Left colon (tissue), 2 donors: Measurements from ENCODE around the gene SLC23A2. TPM values are rescaled to one million over a fixed set of nuclear protein-coding genes. Genes with fewer than 3 reads are reported as not detected.

Source experiments
- ATAC-seq: fragments of 200-7000 bp; cut with Tn5 transposase; one replicate; pipeline ENCODE4 v1.9.1; 2020; ENCODE audit warnings: mild to moderate bottlenecking, moderate library complexity
- DNase-seq, 2 donors: peaks; one replicate each; pipeline ENCODE4 v3.0.0-alpha.2; 2020
- intact Hi-C, 2 donors: fragments of 100-400 bp; cut with DNase I in 1 of 2; cut with micrococcal nuclease in 1 of 2; formaldehyde crosslinking; loops; one replicate each; pipeline versions ENCODE4 v1.11.2 to v1.14.0; 2022; cut with DNase I, micrococcal nuclease
- total RNA-seq, 2 donors: library from RNA; stranded (reverse); fragmentation: NEBNext Ultra II Directional; extraction: Animal tissue kit (Norgen Biotek cat#: 25700); gene quantifications; one replicate each; pipeline ENCODE4 v1.2.1, GENCODE V29; 2021
- donor health status: DM: no; HTN: no; CAD: no.
- donor health status: DM: yes; HTN: yes; CAD: no.

SLC23A2 gene
- total RNA-seq, 2 donors from 2014 or later = 6.5 to 10.1 TPM

DNA sequence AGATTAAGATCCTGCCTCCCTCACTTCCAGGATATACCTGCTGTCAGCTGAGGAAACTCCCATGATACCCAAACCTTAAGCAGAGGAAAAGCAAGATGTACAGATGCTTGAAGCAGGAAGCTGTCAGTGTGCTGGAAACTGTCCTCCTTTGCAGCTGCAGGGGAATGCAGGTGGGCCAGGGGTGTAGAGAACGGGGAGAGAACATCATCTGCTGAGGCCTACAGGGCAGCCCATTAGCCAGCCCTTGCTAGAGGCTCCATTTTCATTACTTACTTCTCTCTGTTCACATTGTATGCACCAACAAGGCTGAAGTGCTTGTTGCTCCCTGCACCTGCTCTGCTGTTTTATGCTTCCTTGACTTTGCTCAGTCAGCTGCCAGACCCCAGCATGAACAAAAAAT lies 160.5 kb downstream of the SLC23A2 start:
- ATAC-seq (no peak), DNase-seq (no peak)

DNA sequence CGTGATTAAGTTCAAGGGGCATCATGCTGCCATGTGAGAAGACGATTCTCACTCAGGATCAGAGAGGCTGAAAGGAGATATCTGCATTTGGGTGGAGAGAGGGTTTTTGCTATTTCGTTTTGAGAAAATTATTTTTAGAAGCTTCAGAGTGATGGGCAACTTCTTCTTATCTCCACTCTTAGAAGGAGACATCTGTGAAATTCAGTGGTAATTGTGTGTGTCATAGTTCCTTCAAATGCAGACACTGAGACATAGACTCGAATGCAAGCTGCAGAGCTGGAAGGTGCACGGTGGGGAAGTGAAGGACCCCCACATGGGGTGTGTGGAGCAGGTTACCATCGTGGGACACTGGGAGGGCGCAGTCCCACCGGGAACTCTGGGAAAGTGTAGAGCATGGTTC lies 162.8 kb downstream of the SLC23A2 start:
- intact Hi-C loops = no loop called here
- DNase-seq = no peak

More for the DNA sequence above, 160.5 kb downstream of the SLC23A2 start:
- intact Hi-C loops = no loop called here

DNA sequence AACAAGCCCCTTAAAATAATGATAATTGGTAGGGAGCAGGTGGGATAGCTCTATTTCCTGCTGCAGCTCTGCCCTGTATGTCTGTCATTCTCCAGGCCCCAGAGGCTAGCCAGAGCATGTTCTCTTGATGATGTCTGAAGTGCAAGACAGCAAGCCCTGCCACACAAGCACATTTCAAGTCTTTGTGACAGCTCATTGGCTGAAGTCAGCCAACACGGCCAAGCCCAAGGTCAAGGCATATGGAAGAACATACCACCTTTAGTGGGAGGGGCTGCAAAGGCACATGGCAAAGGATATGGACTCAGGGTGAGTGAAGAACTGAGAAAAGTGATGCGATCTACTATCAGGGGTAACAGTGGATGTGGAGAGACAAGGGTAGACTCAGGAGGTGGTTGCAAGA lies 163.6 kb downstream of the SLC23A2 start:
- intact Hi-C loops = no loop called here
- ATAC-seq = no peak
- no peak for DNase-seq

More for the DNA sequence above, 162.8 kb downstream of the SLC23A2 start:
- no peak for ATAC-seq

DNA sequence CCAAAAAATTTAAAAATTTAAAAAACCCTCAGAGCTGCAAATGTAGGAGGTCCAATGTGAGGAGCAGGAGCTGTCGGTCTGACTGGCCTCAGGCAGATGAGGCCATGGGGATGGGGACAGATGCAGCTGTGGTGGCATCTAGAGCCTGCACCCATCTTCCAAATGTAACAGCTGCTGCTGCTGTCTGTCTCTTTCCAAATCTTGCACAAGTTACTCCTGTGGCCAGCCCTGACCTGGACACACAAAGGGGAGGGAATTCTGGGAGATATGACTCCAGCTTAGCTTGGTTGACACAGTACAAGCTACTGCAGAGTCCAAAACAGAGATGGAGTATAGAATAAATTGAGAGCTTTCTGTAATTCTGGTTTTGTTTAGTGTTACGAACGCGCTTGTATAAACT lies 164.4 kb downstream of the SLC23A2 start:
- DNase-seq (no peak), ATAC-seq (no peak)
- intact Hi-C loops = no loop called here

DNA sequence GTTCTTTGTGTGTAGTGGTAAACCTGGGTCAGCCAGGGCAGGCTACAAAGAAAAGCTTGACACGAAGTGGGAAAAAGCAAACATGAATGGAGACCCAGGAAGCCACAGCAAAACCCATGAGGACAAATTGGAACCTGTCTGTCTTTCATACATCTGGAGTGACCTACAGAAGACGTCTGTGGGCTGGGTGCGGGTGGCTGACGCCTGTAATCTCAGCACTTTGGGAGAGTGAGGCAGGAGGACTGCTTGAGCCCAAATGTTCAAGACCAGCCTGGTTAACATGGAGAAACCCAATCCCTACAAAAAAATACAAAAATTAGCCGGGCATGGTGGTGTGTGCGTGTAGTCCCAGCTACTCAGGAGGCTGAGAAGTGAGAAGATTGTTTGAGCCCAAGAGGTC lies 164.8 kb downstream of the SLC23A2 start:
- intact Hi-C loops = no loop called here
- ATAC-seq (no peak), DNase-seq (no peak)

DNA sequence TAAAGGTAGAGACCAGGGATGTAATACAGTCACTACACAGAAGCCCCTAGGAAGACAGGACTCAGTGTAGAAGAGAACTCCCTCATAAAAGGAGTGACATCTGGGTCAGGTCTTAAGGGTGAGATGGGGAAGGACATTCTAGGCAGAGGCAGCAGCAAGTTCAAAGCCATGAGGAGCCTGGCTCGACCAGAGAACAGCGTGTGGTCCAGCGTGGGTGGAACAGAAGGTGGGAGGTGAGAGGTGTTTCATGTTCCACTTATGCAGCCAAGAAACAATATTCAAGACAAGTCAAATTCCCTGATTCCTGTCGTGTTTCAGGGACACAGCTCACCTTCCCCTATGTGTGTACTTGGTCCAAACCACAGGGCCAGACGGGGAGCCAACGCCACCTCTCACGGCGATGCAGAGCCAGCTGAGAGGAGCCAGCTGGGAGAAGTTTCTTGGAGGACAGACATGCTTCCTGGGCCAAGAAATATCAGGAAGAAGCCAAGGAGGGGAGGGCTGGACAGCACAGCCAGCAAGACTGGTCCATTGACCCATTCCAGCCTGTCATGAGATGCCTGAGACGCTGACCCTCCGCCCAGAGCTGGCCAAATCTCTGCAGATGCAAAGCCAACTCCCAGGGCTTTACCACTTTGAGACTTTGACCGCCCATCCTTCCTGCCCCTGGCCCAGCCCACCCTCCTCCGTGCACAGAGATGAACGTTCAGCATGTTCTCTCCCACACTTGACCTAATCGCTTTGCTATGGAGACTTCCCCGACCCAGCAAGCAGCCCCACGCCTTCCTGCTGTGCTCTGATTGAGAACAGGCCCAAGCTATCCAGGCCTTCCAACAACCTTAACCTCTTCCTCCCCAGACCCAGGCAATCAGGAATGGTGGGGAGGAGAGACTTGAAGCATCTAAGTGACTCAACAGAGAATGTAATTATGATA lies 165.8 kb downstream of the SLC23A2 start:
- intact Hi-C loops = no loop called here
- no peak for DNase-seq
- no peak for ATAC-seq

DNA sequence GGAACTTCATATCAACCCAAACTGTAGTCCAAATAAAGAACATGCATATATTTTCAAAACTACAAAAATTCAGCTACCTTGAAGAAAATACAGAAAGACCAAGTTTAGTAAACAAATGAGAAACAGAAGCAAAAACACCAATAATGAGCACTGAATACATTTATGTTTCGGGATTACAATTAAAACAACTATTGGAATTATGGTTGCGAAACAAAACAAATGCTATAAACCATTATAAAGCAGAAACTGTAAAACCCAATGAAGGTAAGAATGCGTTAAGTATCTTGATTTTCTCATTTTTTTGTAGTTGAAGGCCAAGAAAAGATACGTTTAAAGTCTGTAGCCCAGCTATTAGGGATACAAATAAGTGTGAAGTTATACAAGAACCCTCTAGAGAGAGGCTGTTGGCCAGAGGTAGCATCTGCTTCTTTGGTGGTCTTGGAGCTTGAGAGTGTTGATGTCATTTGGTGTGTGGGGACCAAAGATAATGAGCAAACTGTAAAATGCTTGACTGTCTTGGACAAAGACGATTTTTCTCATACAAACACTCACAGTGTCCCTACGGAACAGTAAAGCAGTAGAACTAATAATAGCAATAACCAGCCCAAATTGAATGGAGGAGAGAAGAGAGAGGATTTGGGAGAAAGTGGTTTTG lies 168.1 kb downstream of the SLC23A2 start:
- no peak for DNase-seq
- ATAC-seq = no peak
- intact Hi-C loops = no loop called here

DNA sequence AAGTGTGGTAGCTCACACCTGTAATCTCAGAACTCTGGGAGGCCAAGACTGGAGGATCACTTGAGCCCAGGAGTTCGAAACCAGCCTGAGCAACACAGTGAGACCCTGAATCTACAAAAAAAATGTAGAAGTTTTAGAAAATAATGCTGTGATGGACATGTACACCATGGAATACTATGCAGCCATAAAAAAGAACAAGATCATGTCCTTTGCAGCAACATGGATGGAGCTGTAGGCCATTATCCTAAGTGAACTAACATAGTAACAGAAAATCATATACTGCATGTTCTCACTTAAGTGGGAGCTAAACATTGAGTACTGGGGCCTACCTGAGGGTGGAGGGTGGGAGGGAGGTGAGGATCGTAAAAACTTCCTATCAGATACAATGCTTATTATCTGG lies 168.8 kb downstream of the SLC23A2 start:
- DNase-seq = no peak
- no peak for ATAC-seq
- intact Hi-C loops = no loop called here

DNA sequence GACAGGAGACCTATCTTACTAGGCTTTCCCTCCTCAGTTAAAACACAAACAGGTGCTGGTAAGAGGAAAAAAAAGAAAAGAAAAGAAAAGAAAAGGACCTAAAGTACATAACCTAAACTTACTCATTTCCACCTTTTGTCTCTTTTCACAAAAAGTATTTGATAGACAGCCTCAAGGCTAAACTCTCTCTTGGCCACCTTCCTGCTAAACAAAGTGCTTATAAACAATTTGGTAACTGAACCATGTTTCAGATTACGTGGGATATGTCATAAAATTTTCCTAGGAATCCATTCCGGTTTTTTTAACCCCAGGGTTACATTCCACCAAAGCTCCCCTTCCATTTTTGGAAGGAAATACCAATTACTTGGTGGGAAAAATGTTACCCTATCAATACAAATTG lies 170.6 kb downstream of the SLC23A2 start:
- no peak for DNase-seq
- ATAC-seq = no peak
- intact Hi-C loops = no loop called here

DNA sequence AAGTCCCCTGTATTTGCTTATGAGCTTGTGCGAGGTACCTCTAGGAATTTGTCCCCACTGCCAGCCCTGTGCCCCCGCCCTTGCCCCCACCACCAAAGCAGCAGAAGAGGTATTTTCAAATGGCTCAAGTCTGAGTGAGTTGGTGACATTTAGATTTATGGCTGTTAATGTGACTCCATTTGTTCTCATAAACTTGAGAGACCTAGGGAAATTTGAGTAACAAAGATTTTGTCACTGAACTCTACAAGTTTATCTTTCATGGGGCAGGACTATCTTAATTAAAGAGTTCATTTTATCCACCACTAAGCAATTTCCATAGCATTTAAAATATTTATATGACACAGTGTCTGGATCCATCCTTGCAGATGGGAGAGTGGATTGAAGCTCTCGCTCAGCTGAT lies 171.1 kb downstream of the SLC23A2 start:
- ATAC-seq (no peak), DNase-seq (no peak)
- intact Hi-C loops = no loop called here

DNA sequence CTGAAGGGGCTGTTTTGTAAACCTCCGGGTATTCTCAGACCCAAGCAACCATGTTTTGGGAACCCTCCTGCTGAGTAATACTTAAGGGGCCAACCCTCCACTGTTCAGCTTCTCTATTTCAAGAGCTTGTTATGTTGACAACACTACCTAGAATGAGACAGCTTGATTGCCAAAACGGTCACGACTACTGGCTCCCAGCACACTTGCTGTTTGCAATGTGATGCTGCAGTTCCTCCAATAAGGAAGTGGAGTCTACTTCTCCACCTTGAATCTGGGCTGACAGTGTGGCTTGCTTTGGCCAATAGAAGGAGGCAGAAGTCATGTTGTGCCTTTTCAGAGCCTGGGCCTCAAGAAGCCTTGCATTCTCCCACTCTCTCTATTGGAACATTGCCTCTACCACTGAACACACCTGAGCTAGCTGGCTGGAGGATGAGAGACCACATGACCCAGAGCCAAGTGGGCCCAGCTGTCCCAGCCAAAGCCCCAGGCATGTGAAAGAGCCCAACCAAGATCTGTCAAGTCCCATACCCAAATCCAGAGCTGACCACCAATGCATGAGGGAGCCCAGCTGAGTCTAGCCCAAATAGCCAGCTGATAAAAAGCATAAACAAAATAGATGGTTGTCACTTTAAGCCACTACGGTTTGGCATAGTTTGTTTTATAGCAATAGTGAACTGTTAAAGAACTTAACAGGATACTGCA lies 171.6 kb downstream of the SLC23A2 start:
- no peak for DNase-seq
- intact Hi-C loops = no loop called here
- ATAC-seq = no peak

DNA sequence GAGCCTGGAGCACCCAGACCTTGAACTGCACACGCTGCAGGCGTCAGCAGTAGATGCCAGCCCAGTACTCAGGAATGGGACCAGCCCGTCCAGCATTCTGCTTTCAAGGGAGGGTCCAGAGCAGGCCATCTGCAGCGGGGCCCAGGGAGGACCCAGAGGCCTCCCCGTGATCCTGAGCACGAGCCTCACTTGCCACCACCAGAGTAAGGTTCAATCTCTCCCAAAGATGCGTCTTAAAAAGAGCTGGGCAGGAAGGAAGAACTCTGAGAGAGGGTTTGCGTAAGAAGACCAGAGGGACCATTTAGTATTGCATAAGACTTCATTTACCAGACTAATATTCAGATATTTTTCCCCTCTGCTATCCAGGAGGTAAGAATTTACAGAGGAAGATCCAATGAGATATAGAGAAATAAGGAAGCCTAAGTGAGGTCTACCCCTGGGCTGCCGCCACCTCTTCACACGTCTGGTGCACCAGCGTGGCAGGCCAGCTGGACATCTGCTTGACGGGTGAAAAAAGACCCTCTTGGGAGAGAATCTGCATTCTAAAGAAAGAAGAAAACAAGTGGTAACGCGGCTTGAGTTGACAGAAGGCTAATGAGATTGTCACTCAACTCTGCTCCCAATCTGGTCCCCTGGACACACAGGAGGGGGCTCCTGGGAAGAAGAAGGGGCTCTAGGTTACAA lies 172.3 kb downstream of the SLC23A2 start:
- intact Hi-C loops = no loop called here
- no peak for DNase-seq
- ATAC-seq = no peak

DNA sequence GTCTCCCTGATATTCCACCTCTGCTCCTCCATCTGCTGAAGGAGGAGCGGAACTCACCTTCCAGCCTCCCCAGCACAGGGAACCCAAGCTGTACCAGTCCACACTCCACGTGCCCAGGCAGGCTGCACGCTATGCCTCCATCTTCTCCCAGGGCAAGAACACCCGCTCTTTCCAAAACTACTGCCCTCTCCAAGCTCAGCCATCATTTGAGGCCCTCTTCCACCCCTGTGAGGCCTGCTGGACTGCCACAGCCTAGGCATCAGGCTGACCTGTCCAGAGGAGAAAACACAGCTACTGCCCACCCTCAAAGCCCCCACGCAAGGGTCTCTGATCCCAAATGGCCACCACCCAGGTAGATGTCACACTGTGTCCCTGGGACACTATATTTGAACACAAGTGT lies 179.7 kb downstream of the SLC23A2 start:
- intact Hi-C loops = no loop called here
- ATAC-seq (no peak), DNase-seq (no peak)

DNA sequence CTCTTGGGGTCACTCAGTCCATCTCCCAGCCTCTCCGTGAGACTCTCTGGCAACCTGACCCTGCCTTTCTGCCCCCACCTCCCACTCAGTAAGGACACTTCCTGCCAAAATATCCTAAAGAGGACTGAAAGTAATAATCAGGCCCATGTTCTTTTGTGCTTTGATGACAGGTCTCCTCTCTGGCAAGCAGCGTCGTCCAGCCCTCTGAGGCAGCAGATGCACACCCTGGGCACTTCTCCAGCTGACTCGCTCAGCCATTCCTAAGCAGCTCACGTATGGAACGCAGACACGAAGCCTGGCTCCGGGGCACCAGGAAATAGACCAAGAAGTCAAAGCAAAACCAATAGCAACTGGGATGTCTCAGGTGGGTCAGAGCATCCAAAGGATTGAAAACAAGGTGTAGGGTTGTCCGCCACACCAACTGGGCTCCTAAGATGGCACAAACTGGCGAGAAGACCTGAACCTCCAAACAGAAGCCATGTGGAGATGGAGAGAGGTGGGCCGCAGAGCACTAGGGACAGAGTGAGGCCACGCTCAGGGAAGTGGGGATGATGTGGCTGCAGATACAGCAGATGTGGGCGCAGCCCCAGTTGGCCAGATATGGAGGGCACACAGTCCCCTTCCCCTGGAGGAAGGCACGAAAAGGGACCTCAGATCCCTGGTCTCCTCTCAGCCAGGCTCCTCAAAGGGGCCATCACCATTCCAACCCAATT lies 180.3 kb downstream of the SLC23A2 start:
- ATAC-seq = no peak
- intact Hi-C loops = no loop called here
- DNase-seq = no peak

DNA sequence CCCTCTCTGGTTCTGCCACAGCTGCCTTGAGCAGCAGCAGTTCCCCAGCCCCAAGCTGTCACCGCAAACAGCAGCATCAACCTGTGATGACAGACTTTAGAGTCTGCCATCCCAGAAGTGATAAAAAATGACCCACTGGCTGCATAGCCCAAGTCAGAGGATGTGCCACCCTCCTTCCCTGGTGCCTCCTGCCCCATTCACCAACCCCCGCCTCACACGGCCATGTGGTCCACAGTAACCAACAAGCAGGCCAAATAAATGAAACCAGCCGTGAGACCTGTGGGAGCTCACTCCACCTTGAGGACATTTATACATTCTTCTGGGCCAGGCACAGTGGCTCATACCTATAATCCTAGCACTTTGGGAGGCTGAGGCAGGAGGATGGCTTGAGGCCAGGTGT lies 181.4 kb downstream of the SLC23A2 start:
- intact Hi-C loops = no loop called here
- ATAC-seq (no peak), DNase-seq (no peak)

DNA sequence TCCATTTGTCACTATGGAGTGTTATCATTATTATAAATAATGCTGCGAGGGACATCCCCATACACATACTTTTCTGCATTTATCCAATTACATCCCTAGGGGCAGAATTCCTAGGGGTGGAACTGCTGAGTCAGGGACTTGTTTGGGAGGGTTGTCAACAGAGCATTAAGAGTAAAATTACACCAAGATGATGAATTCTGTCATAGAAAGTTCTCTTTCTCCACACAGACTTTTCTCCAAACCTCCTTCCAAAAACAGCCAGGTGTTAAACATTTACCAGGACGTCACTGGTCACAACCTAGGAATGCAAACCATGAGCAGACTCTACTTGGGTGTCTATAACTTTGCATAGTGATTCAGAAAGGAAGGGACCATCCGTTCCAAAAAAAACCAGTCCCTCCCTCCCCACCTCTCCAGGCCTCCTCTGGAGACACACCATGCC lies 184.1 kb downstream of the SLC23A2 start:
- intact Hi-C loops = no loop called here
- no peak for DNase-seq
- ATAC-seq = no peak

DNA sequence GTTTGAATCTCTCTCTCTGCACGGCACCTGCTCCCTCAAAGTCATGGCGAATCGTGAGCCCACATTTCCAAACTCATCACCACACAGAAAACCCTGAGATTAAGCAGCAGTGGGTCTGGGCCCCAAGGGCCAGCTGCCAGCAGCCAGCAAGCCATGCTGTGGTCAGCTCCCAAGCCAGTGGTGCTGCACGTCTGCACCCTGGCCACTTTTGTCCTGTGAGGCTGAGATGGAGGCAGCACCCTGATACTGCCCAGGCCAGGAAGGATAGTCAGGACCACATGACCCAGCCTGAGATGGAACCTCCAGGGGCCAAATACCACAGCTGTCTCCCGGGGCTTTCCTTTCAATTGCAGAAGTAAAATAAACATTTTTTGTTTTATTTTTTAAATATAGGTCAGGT lies 185.7 kb downstream of the SLC23A2 start:
- ATAC-seq (no peak), DNase-seq (no peak)
- intact Hi-C loops = no loop called here

DNA sequence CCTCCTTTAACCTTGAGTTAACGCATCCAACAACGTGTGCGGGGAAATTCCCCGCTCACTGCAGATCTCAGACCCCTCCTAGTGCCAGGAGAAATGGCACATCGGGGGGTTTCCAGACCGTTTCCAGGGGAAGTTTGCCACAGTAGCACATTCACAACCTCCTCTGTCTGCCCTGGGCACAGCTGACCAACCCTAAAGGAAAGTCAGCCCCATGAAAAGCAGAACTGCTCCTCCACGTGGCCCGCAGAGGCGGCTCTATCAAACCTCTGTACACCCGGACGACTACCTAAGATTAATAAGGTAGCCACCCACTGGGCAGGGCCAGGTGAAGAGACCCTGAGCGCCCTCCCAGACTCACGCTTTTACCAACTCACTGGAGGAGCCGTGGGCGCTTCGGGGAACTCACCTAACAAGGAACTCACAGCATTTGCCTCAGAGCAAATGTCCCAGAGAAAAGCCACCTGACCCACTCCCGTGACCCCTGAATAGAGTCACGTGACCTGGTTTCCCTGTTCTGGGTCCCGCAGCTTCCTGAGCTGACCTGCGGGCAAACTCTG lies 186.5 kb downstream of the SLC23A2 start:
- intact Hi-C loops = no loop called here
- peak; percentile 46 for ATAC-seq
- DNase-seq = peak; percentile 39 to 54
